ENCODE results near the gene TRANK1. TPM values are rescaled to one million over a fixed set of nuclear protein-coding genes. Genes with fewer than 3 reads are reported as not detected.

Gene TRANK1
- total RNA-seq, 1 donor from 2014 or later, result 6.6 TPM

DNA sequence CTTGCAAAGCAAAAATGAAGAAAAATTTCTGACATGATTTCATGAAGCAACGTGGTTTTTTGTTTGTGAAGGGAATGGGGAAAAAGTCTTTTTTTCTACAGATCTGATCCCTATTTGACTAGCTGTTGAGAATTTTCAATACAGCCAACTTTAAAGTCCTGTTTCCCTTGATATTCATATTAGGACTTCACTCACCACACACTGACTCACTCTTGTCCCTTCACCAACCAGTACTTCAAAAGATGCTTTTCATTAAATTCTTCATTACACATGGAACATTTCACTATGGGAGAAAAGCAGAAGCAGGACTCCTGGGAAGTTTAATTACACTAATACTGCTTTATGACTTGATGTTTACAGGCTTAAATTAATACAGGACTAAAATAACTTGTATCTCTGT is 16.6 kb downstream of the TRANK1 start:
- Histone ChIP-seq H3K4me1 (peaks cover 20% of the 10 kb centered on the region), H3K36me3 (no peaks in the 10 kb centered on the region), H3K4me3 (no peak overlapping the region), H3K9me3 (replicated peaks) (no peaks in the 10 kb centered on the region), H3K27me3 (ENCODE audit: low read depth) (no peaks in the 10 kb centered on the region), H3K27ac (replicated peaks) (no peak overlapping the region)
- no peak for DNase-seq
- TF ChIP-seq, protein P1, sequence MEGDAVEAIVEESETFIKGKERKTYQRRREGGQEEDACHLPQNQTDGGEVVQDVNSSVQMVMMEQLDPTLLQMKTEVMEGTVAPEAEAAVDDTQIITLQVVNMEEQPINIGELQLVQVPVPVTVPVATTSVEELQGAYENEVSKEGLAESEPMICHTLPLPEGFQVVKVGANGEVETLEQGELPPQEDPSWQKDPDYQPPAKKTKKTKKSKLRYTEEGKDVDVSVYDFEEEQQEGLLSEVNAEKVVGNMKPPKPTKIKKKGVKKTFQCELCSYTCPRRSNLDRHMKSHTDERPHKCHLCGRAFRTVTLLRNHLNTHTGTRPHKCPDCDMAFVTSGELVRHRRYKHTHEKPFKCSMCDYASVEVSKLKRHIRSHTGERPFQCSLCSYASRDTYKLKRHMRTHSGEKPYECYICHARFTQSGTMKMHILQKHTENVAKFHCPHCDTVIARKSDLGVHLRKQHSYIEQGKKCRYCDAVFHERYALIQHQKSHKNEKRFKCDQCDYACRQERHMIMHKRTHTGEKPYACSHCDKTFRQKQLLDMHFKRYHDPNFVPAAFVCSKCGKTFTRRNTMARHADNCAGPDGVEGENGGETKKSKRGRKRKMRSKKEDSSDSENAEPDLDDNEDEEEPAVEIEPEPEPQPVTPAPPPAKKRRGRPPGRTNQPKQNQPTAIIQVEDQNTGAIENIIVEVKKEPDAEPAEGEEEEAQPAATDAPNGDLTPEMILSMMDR (IDR thresholded peaks at IDR 0.05; ENCODE audit: borderline replicate concordance), result no peak
- intact Hi-C loops (cut with micrococcal nuclease), result no loop called here

DNA sequence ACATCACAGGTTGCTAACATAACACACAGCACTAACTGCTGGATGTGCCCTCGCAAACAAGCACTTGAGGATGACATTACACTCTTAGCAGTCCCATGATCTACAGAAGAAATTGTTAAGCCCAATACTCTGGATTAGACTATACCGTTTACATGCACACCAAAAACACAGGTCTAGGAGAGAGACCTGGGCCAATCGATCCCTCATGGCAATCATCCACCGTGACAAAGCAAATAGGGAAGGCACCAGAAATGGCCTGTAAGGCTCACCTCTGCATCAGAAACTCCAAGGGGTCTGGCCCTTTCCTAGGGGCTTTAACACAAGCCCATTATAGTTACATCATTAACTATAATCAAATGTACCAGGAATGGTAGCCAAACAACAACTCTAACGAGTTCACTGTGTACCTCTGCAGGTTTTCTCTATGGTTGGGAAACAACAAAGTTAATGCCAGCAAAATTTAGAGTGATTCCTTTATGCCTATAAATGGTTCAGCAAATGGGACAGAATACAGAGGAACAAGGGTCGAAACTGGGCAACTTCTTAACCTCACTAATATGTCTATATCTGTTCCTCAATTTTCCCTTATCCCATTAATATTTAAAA is 18.5 kb downstream of the TRANK1 start:
- TF ChIP-seq, protein P1 (IDR thresholded peaks at IDR 0.05; ENCODE audit: borderline replicate concordance), result no peak
- Histone ChIP-seq H3K27me3 (ENCODE audit: low read depth) (no peaks in the 10 kb centered on the region), H3K9me3 (replicated peaks) (peaks cover 4% of the 10 kb centered on the region), H3K36me3 (no peaks in the 10 kb centered on the region), H3K27ac (replicated peaks) (no peak overlapping the region), H3K4me3 (no peak overlapping the region), H3K4me1 (peaks cover 19% of the 10 kb centered on the region)
- intact Hi-C loops (cut with micrococcal nuclease), result no loop called here
- DNase-seq, result no peak

DNA sequence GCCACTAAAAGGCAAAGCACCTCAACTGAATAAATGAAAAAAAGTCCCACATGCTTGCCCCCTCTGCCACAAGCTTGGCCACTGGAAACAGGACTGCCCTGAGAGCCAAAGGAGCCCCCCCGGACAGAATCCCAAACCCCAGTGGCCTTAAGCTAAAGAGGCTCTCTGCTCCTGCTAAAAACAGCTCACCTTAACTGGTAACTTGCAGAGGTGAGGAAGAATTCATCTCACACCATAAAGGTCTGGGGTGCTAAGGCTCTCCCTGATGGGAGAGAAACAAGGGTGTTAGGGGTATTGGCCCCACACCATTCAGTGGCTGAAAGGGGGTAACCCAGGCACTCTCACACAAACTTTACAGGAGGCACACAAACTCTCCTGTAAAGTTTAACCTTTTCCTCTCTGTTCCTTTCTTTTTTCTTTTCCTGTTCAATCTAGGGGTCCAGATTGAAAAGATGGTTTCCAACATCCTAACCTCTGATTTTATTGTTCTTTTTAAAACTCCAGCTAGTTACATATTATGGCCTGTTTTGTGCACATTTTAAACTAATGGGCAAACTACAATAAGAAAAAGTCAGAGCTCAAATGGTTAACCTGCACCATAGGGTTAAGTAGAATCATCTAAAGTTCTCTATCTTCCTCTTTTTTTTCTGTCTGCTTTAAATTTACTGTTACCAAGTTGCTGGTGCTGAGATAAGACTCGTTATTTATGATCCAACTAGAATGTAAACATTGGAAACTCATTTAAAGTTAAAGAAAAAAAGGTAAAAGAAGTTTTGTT is 19.9 kb downstream of the TRANK1 start:
- no peak for DNase-seq
- H3K27me3 ChIP-seq (ENCODE audit: low read depth), result no peaks in the 10 kb centered on the region
- intact Hi-C loops (cut with micrococcal nuclease), result no loop called here
- peaks cover 19% of the 10 kb centered on the region for H3K4me1 ChIP-seq
- TF ChIP-seq, protein P1 (IDR thresholded peaks at IDR 0.05; ENCODE audit: borderline replicate concordance), result no peak
- H3K9me3 ChIP-seq (replicated peaks), result peaks cover 13% of the 10 kb centered on the region
- H3K4me3 ChIP-seq, result no peak overlapping the region
- H3K27ac ChIP-seq (replicated peaks), result no peak overlapping the region
- no peaks in the 10 kb centered on the region for H3K36me3 ChIP-seq

DNA sequence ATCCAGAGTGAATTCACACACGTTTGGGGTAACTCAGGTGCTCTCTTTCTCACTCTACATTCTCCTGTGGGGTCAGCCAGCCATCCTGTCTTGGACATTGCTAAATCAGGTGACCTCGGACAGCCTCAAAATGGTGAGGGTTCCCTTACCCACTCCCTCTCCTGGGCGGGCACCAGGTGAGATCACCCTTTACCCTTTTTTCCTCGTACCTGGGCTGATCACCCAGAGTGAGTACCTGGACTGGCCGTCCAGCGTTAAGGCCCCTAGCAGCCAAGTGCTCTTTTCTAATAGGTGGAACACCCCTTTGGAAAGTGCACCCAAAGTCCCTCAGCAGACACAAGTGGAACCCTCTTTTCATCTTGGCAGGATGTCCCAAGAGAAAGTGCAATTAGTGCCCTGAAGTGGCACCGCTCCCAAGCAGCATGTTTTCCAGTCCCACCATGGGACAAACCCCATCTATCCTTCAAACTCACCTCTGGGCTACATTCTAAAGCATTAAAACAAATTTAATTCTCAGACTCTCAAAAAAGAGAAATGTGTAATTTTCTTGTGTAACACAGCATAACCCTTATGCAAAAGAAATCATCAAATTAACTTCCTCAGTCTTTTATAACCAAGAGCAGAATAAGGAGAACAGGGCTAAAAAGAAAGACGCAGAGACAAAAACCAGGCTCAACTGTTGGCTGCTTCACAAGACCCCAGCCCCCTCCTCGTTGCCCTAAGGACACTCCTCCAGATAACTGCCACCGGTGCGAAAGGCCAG is 20.7 kb downstream of the TRANK1 start:
- H3K27ac ChIP-seq (replicated peaks), result no peak overlapping the region

DNA sequence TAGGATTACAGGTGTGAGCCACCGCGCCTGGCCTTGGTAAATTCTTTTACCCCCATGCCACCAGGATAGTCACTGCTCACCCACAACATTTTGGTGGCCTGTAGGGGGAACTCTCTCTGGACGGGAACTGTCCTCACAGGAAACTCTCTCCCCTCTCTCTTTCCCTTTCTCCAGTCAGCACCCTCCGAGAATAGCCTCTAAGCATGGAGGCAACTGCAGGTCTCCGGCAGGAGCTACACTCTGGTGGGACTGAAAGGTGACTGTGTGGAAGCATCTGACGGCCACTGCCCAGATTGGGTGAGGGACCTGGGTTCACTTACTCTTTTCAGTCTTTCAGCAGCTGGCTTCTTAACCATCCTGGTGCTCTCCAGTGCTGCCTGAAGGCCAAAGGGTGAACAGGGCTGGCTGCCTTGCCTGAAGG is 21.3 kb downstream of the TRANK1 start:
- Histone ChIP-seq H3K27ac (replicated peaks) (no peak overlapping the region), H3K4me3 (no peak overlapping the region), H3K9me3 (replicated peaks) (peaks cover 13% of the 10 kb centered on the region), H3K36me3 (no peaks in the 10 kb centered on the region), H3K4me1 (peaks cover 19% of the 10 kb centered on the region), H3K27me3 (ENCODE audit: low read depth) (no peaks in the 10 kb centered on the region)
- TF ChIP-seq, protein P1 (IDR thresholded peaks at IDR 0.05; ENCODE audit: borderline replicate concordance), result no peak
- intact Hi-C loops (cut with micrococcal nuclease), result no loop called here
- DNase-seq, result no peak

More for the DNA sequence above, 20.7 kb downstream of the TRANK1 start:
- intact Hi-C loops (cut with micrococcal nuclease), result no loop called here
- no peak overlapping the region for H3K4me3 ChIP-seq
- TF ChIP-seq, protein P1 (IDR thresholded peaks at IDR 0.05; ENCODE audit: borderline replicate concordance), result no peak
- no peaks in the 10 kb centered on the region for H3K36me3 ChIP-seq
- peaks cover 13% of the 10 kb centered on the region for H3K9me3 ChIP-seq (replicated peaks)
- DNase-seq, result no peak
- no peaks in the 10 kb centered on the region for H3K27me3 ChIP-seq (ENCODE audit: low read depth)
- peaks cover 19% of the 10 kb centered on the region for H3K4me1 ChIP-seq
